Measurements from ENCODE around the gene BMP7. TPM values are rescaled to one million over a fixed set of nuclear protein-coding genes. Genes with fewer than 3 reads are reported as not detected.
A peak's percentile ranks its signal among the peaks of the same experiment; 100 is the strongest.

The BMP7 gene
- total and polyA plus RNA-seq, 7 donors = under 0.01 to 5.4 (median 2.5) TPM

- no peak for TF ChIP-seq CTCF (IDR thresholded peaks at IDR 0.05)
- no peak for TF ChIP-seq EP300 (IDR thresholded peaks at IDR 0.05)
- no peak for TF ChIP-seq POLR2A (IDR thresholded peaks at IDR 0.05)
- no peak for TF ChIP-seq POLR2AphosphoS5 (IDR thresholded peaks at IDR 0.05)
- no peak for DNase-seq
- H3K4me1 ChIP-seq = no peaks in the 10 kb centered on the region
- no peak overlapping the region for H3K4me3 ChIP-seq
- WGBS, 2 donors = 81 to 92% methylated on average over 9 of the region's 9 CpGs
- intact Hi-C loops (cut with DNase I) = no loop called here
- H3K27ac ChIP-seq = no peak overlapping the region
- H3K36me3 ChIP-seq = no peaks in the 10 kb centered on the region
- no peaks in the 10 kb centered on the region for H3K9me3 ChIP-seq
- H3K27me3 ChIP-seq = no peaks in the 10 kb centered on the region
Measured at GRCh38 chr20:57188056-57188455, 78.4 kb downstream of the BMP7 start.

GRCh38 chr20:57187068-57187634, 79.3 kb downstream of the BMP7 start:
- DNase-seq = no peak
- 88 to 94% methylated on average over 4 of the region's 4 CpGs for WGBS, 2 donors
- Histone ChIP-seq H3K4me3 (no peak overlapping the region), H3K36me3 (no peaks in the 10 kb centered on the region), H3K27ac (no peak overlapping the region), H3K9me3 (no peaks in the 10 kb centered on the region), H3K27me3 (no peaks in the 10 kb centered on the region), H3K4me1 (no peaks in the 10 kb centered on the region)
- intact Hi-C loops (cut with DNase I) = no loop called here
- TF ChIP-seq CTCF (IDR thresholded peaks at IDR 0.05) (no peak), POLR2A (IDR thresholded peaks at IDR 0.05) (no peak), POLR2AphosphoS5 (IDR thresholded peaks at IDR 0.05) (no peak), EP300 (IDR thresholded peaks at IDR 0.05) (no peak)

GRCh38 chr20:57186192-57186591, 80.2 kb downstream of the BMP7 start:
- TF ChIP-seq EP300 (IDR thresholded peaks at IDR 0.05) (no peak), CTCF (IDR thresholded peaks at IDR 0.05) (no peak), POLR2AphosphoS5 (IDR thresholded peaks at IDR 0.05) (no peak), POLR2A (IDR thresholded peaks at IDR 0.05) (no peak)
- no peaks in the 10 kb centered on the region for H3K36me3 ChIP-seq
- intact Hi-C loops (cut with DNase I) = no loop called here
- H3K4me1 ChIP-seq = no peaks in the 10 kb centered on the region
- 83 to 90% methylated on average over 8 of the region's 8 CpGs for WGBS, 2 donors
- no peaks in the 10 kb centered on the region for H3K27me3 ChIP-seq
- H3K4me3 ChIP-seq = no peak overlapping the region
- no peak overlapping the region for H3K27ac ChIP-seq
- H3K9me3 ChIP-seq = no peaks in the 10 kb centered on the region
- DNase-seq = no peak

- DNase-seq = no peak
- Histone ChIP-seq H3K9me3 (no peaks in the 10 kb centered on the region), H3K27ac (no peak overlapping the region), H3K27me3 (no peaks in the 10 kb centered on the region), H3K4me1 (no peaks in the 10 kb centered on the region), H3K36me3 (no peaks in the 10 kb centered on the region), H3K4me3 (no peak overlapping the region)
- intact Hi-C loops (cut with DNase I) = no loop called here
- TF ChIP-seq POLR2A (IDR thresholded peaks at IDR 0.05) (peak in 1 of 2 donors; percentile 12), EP300 (IDR thresholded peaks at IDR 0.05) (no peak)
- WGBS, 2 donors = 89 to 91% methylated on average over 3 of the region's 3 CpGs
Measured at GRCh38 chr20:57185188-57185743, 81.2 kb downstream of the BMP7 start.

GRCh38 chr20:57183457-57184009, 82.9 kb downstream of the BMP7 start:
- WGBS, 2 donors = 91% methylated on average over 19 of the region's 19 CpGs
- intact Hi-C loops (cut with DNase I) = no loop called here
- Histone ChIP-seq H3K27me3 (no peaks in the 10 kb centered on the region), H3K27ac (no peak overlapping the region), H3K4me1 (no peaks in the 10 kb centered on the region), H3K4me3 (no peak overlapping the region), H3K9me3 (no peaks in the 10 kb centered on the region), H3K36me3 (no peaks in the 10 kb centered on the region)
- no peak for TF ChIP-seq EP300 (IDR thresholded peaks at IDR 0.05)
- no peak for TF ChIP-seq POLR2AphosphoS5 (IDR thresholded peaks at IDR 0.05)
- TF ChIP-seq CTCF (IDR thresholded peaks at IDR 0.05) = no peak
- TF ChIP-seq POLR2A (IDR thresholded peaks at IDR 0.05) = no peak
- DNase-seq = no peak

Data from sigmoid colon (tissue), 7 donors.